OCI-LY3 (cell line): ENCODE measurements around the gene NVL.

ENCODE experiments used
- H2AFZ ChIP-seq: fragments of 200-600, 300-600 bp; shearing (Covaris generic); 2 replicates; pipeline ENCODE4 v1.6.0; 2014; ENCODE audit warnings: antibody characterized with exemption, low read depth, low read length
- H3K27ac ChIP-seq: fragments of 200-600, 300-600 bp; sonication (generic); 2 replicates; pipeline ENCODE4 v1.5.1; 2014; ENCODE audit warnings: mild to moderate bottlenecking, low read length, moderate library complexity, mixed read lengths
- H3K27me3 ChIP-seq: fragments of 200-600, 300-600 bp; sonication (generic); 2 replicates; pipeline ENCODE4 v1.6.1; 2014; ENCODE audit warnings: low read depth, low read length, mixed read lengths
- H3K36me3 ChIP-seq: fragments of 200-600, 300-600 bp; sonication (generic); replicated peaks from 2 replicates; pipeline ENCODE3; 2014; ENCODE audit warnings: low read depth, low read length, mixed read lengths
- H3K4me1 ChIP-seq: fragments of 300-600, 200-600 bp; sonication (generic); 2 replicates; pipeline ENCODE4 v1.6.1; 2014; ENCODE audit warnings: low read length, mixed read lengths
- H3K4me2 ChIP-seq: fragments of 200-600, 300-600 bp; sonication (generic); 2 replicates; pipeline ENCODE4 v1.6.1; 2014; ENCODE audit warnings: low read length, mixed read lengths
- H3K4me3 ChIP-seq: fragments of 300-600, 200-600 bp; sonication (generic); 2 replicates; pipeline ENCODE4 v1.5.1; 2014; ENCODE audit warnings: antibody characterized with exemption, mild to moderate bottlenecking, low read length, moderate library complexity
- H3K79me2 ChIP-seq: fragments of 300-600, 200-600 bp; shearing (Covaris generic); 2 replicates; pipeline ENCODE4 v1.6.1; 2014; ENCODE audit warnings: mild to moderate bottlenecking, low read length, mixed read lengths
- H3K9ac ChIP-seq: fragments of 300-600, 200-600 bp; shearing (Covaris generic); 2 replicates; pipeline ENCODE4 v1.6.0; 2014; ENCODE audit warnings: mild to moderate bottlenecking, low read length, moderate library complexity
- H3K9me3 ChIP-seq: fragments of 200-600, 300-600 bp; shearing (Covaris generic); 2 replicates; pipeline ENCODE4 v1.6.1; 2014; ENCODE audit warnings: low read length, mixed read lengths; ENCODE audit not compliant: insufficient read depth
- H4K20me1 ChIP-seq: fragments of 200-600, 300-600 bp; sonication (generic); 2 replicates; pipeline ENCODE4 v1.6.1; 2016; ENCODE audit warnings: low read length, mixed read lengths; ENCODE audit not compliant: insufficient read depth
- EZH2phosphoT487 ChIP-seq: fragments of 200-600 bp; shearing (Covaris generic); IDR thresholded peaks from 2 replicates; pipeline ENCODE4 v1.6.1; 2018; ENCODE audit warnings: antibody characterized with exemption, mixed run types, low read depth
- TF ChIP-seq, protein P1 (sequence below): fragments of 200-600, 300-600 bp; sonication (generic); IDR thresholded peaks from 2 replicates; pipeline ENCODE4 v1.5.1; 2014; ENCODE audit warnings: antibody characterized with exemption, low read length, low read depth

NVL gene

DNA sequence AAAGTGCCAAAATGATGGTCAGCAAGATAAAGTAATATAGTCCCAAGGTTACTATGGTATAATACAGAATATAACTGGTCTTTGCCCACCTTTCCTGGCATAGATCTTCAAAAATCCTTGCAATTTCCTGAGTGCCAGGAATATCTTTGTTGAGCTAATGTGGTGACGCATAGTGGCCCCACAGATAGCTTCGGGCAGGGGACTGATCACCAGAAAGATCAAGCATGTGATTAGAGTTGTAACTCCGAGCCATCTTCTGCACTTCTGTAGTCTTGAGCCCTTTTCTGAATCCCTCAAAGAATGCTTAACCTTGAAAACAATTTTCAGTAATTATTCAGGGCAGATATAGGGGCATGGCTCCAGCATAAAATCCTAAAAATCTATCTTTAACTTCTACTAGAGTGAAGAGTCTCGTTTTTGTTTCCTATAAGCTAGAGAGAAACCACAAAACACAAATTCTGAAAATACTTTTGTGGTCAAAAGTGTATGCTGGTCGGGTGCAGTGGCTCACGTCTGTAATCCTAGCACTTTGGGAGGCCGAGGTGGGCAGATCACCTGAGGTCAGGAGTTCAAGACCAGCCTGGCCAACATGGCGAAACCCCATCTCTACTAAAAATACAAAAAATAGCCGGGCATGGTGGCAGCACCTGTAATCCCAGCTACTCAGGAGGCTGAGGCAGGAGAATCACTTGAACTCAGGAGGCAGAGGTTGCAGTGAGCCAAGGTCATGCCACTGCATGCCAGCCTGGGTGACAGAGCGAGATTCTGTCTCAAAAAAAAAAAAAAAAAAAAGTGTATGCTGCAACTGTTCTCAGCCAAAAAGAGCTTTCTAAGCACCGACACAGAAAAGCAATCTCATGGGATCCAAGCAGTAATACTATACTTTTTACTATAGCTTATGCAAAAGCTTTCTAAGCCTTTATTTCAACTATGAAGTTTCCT, 62.8 kb downstream of the NVL start:
- Histone ChIP-seq H3K27ac (no peak overlapping the region), H3K4me1 (no peaks in the 10 kb centered on the region), H3K27me3 (no peaks in the 10 kb centered on the region), H3K9ac (no peak overlapping the region), H3K4me3 (no peak overlapping the region), H3K9me3 (no peaks in the 10 kb centered on the region), H4K20me1 (no peaks in the 10 kb centered on the region), H3K79me2 (no peaks in the 10 kb centered on the region), H3K4me2 (no peak overlapping the region), H2AFZ (no peak overlapping the region), H3K36me3 (peaks cover 17% of the 10 kb centered on the region)
- TF ChIP-seq EZH2phosphoT487: no peak
- TF ChIP-seq, protein P1, sequence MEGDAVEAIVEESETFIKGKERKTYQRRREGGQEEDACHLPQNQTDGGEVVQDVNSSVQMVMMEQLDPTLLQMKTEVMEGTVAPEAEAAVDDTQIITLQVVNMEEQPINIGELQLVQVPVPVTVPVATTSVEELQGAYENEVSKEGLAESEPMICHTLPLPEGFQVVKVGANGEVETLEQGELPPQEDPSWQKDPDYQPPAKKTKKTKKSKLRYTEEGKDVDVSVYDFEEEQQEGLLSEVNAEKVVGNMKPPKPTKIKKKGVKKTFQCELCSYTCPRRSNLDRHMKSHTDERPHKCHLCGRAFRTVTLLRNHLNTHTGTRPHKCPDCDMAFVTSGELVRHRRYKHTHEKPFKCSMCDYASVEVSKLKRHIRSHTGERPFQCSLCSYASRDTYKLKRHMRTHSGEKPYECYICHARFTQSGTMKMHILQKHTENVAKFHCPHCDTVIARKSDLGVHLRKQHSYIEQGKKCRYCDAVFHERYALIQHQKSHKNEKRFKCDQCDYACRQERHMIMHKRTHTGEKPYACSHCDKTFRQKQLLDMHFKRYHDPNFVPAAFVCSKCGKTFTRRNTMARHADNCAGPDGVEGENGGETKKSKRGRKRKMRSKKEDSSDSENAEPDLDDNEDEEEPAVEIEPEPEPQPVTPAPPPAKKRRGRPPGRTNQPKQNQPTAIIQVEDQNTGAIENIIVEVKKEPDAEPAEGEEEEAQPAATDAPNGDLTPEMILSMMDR: no peak

DNA sequence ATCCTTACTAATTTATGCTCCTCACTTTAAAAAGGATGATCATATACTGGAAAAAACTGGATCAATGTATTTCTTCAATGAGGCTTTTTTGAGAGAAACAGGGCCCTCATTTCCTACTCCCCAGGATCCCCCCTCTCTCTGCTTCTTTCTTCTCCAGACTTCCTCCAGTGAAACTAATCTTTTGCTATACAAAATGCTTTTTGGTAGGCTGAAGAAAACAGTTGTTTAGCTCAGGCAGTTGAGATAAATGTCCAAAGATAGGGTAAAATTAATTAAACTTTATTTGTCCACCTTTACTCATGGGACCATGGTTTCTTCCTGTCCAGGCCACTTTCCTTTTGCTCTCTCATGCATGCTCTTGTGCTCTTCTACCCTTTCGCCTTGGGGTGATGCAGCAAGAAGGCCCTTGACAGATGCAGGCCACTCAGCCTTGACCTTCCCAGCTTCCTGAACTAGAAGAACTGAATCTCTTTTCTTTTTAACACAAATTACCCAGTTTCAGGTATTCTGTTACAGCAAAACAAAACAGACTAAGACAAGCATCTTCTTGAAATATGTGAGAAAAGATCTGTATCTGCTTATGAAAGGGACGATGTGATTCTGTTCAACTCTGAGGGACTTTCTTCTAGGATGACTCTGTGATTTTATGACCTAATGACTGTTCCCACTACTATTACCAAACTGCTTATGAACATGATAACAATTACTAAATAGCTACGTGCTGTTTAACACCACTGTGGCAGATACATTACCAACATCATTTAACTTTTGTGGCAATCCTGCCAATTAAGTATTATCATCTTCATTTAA, 63.7 kb downstream of the NVL start:
- H3K4me1 ChIP-seq: no peaks in the 10 kb centered on the region
- no peaks in the 10 kb centered on the region for H3K9me3 ChIP-seq
- peaks cover 17% of the 10 kb centered on the region for H3K36me3 ChIP-seq
- no peaks in the 10 kb centered on the region for H3K27me3 ChIP-seq
- no peak overlapping the region for H2AFZ ChIP-seq
- H3K4me3 ChIP-seq: no peak overlapping the region
- no peaks in the 10 kb centered on the region for H4K20me1 ChIP-seq
- H3K79me2 ChIP-seq: no peaks in the 10 kb centered on the region
- no peak overlapping the region for H3K27ac ChIP-seq
- no peak overlapping the region for H3K9ac ChIP-seq
- TF ChIP-seq EZH2phosphoT487: no peak
- TF ChIP-seq, protein P1: no peak
- H3K4me2 ChIP-seq: no peak overlapping the region

DNA sequence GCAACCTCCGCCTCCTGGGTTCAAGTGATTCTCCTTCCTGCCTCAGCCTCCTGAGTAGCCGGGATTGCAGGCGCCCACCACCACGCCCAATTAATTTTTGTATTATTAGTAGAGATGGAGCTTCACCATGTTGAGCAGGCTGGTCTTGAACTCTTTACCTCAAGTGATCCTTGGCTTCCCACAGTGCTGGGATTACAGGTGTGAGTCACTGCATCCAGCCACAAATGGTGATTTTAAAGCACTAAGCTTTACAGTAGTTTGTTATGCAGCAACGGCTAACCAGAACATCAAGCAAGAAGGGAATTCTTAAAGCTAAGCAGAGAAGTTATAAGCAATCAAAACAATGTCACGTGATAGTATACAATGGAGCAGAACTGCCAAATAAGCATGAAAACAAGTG, 65.7 kb downstream of the NVL start:
- Histone ChIP-seq H3K27me3 (no peaks in the 10 kb centered on the region), H3K36me3 (peaks cover 14% of the 10 kb centered on the region), H3K9ac (no peak overlapping the region), H2AFZ (no peak overlapping the region), H3K79me2 (no peaks in the 10 kb centered on the region), H3K4me3 (no peak overlapping the region), H4K20me1 (no peaks in the 10 kb centered on the region), H3K4me2 (no peak overlapping the region), H3K27ac (no peak overlapping the region), H3K4me1 (no peaks in the 10 kb centered on the region), H3K9me3 (no peaks in the 10 kb centered on the region)
- TF ChIP-seq, protein P1: no peak
- no peak for TF ChIP-seq EZH2phosphoT487
